ENCODE measurements around the gene LGALS7B. TPM values are rescaled to one million over a fixed set of nuclear protein-coding genes. Genes with fewer than 3 reads are reported as not detected.
"Not testable (repeated sequence)": the region's sequence is repeated elsewhere in the genome, so short reads cannot be mapped to it uniquely, and the experiment has no call there.

Gene LGALS7B
- total RNA-seq, 4 donors from 2014 or later, result not detected

GRCh38 chr19:38759590-38760003 lies 29.4 kb upstream of the LGALS7B start:
- in situ Hi-C loops (cut with MboI; ENCODE audit: low pct_ligation_motif_present in 1 of 4, low pct_unique_long_range_greater_than_20kb in 1 of 4, low sequenced_read_pairs in 3 of 4), result no loop called here
- H3K27me3 ChIP-seq, result no peaks in the 10 kb centered on the region
- peak; percentile 76 for DNase-seq
- H3K27ac ChIP-seq, result peak overlapping the region; percentile 60 to 76 (median 66)
- H3K9me3 ChIP-seq, result no peaks in the 10 kb centered on the region
- TF ChIP-seq EP300 (IDR thresholded peaks at IDR 0.05; ENCODE audit: low read depth), result peak; percentile 46
- TF ChIP-seq POLR2A (IDR thresholded peaks at IDR 0.05), result no peak
- TF ChIP-seq POLR2AphosphoS5 (IDR thresholded peaks at IDR 0.05), result peak in 2 of 3 donors; percentile 27 to 55
- no peak for TF ChIP-seq CTCF (IDR thresholded peaks at IDR 0.05)
- WGBS, 2 donors (ENCODE audit: low coverage in 1 of 2), result 42% methylated on average over 10 of the region's 10 CpGs; no CpG with 5 or more reads in 1 of the 2 donors
- H3K36me3 ChIP-seq, result no peaks in the 10 kb centered on the region
- peaks cover 0 to 3% (median 0%) of the 10 kb centered on the region in 4 donors for H3K4me1 ChIP-seq
- no peak overlapping the region for H3K4me3 ChIP-seq
- intact Hi-C loops (cut with DNase I; ENCODE audit: low total_unique reads), result no loop called here

- H3K4me3 ChIP-seq; H3K36me3 ChIP-seq; in situ Hi-C loops (cut with MboI; ENCODE audit: low pct_ligation_motif_present in 1 of 4, low pct_unique_long_range_greater_than_20kb in 1 of 4, low sequenced_read_pairs in 3 of 4); intact Hi-C loops (cut with DNase I; ENCODE audit: low total_unique reads); H3K9me3 ChIP-seq; H3K27me3 ChIP-seq; H3K27ac ChIP-seq; H3K4me1 ChIP-seq; DNase-seq: not testable (repeated sequence)
- 39 to 75% methylated on average over 5 to 6 of the region's 6 CpGs for WGBS, 2 donors (ENCODE audit: low coverage in 1 of 2)
These were observed 28.0 kb upstream of the LGALS7B start for GRCh38 chr19:38760805-38761517.

- WGBS, 2 donors (ENCODE audit: low coverage in 1 of 2), result 95% methylated on average over 9 of the region's 9 CpGs; no CpG with 5 or more reads in 1 of the 2 donors
- in situ Hi-C loops (cut with MboI; ENCODE audit: low pct_ligation_motif_present in 1 of 4, low pct_unique_long_range_greater_than_20kb in 1 of 4, low sequenced_read_pairs in 3 of 4); H3K9me3 ChIP-seq; intact Hi-C loops (cut with DNase I; ENCODE audit: low total_unique reads); H3K27ac ChIP-seq; H3K36me3 ChIP-seq; DNase-seq; H3K4me1 ChIP-seq; H3K4me3 ChIP-seq; H3K27me3 ChIP-seq: not testable (repeated sequence)
These were observed 27.1 kb upstream of the LGALS7B start for GRCh38 chr19:38761884-38762389.

- intact Hi-C loops (cut with DNase I; ENCODE audit: low total_unique reads), result no loop called here
These were observed 25.2 kb upstream of the LGALS7B start for GRCh38 chr19:38763795-38764220.

More at GRCh38 chr19:38763795-38764220, 25.2 kb upstream of the LGALS7B start:
- 84 to 94% methylated on average over 3 of the region's 3 CpGs for WGBS, 2 donors (ENCODE audit: low coverage in 1 of 2)
- DNase-seq, result no peak
- no peak overlapping the region for H3K27ac ChIP-seq
- no peaks in the 10 kb centered on the region for H3K9me3 ChIP-seq
- in situ Hi-C loops (cut with MboI; ENCODE audit: low pct_ligation_motif_present in 1 of 4, low pct_unique_long_range_greater_than_20kb in 1 of 4, low sequenced_read_pairs in 3 of 4), result no loop called here
- H3K27me3 ChIP-seq, result no peaks in the 10 kb centered on the region
- TF ChIP-seq EP300 (IDR thresholded peaks at IDR 0.05; ENCODE audit: low read depth), result no peak
- no peak for TF ChIP-seq CTCF (IDR thresholded peaks at IDR 0.05)
- no peak for TF ChIP-seq POLR2AphosphoS5 (IDR thresholded peaks at IDR 0.05)
- TF ChIP-seq POLR2A (IDR thresholded peaks at IDR 0.05), result no peak
- no peaks in the 10 kb centered on the region for H3K36me3 ChIP-seq
- H3K4me1 ChIP-seq, result peaks cover 0 to 3% (median 0%) of the 10 kb centered on the region in 4 donors
- no peak overlapping the region for H3K4me3 ChIP-seq
